ENCODE measurements around the gene SLC13A1. TPM values are rescaled to one million over a fixed set of nuclear protein-coding genes. Genes with fewer than 3 reads are reported as not detected.
"Not testable (repeated sequence)": the region's sequence is repeated elsewhere in the genome, so short reads cannot be mapped to it uniquely, and the experiment has no call there.

The SLC13A1 gene
- total RNA-seq, 3 donors from 2014 or later, result 0.63 to 2.1 (median 1.6) TPM

- DNase-seq, result no peak
- Histone ChIP-seq H3K4me3 (no peak overlapping the region), H3K4me1 (ENCODE audit: low read depth) (no peaks in the 10 kb centered on the region), H3K9me3 (no peaks in the 10 kb centered on the region), H3K36me3 (ENCODE audit: low read depth) (no peaks in the 10 kb centered on the region)
- no peak for ATAC-seq
- no peak for TF ChIP-seq CTCF (IDR thresholded peaks at IDR 0.05)
- intact Hi-C loops (cut with DNase I, micrococcal nuclease), result no loop called here
Observed at GRCh38 chr7:123114288-123114687, 85.5 kb downstream of the SLC13A1 start.

GRCh38 chr7:123112833-123113232 is 86.9 kb downstream of the SLC13A1 start:
- DNase-seq, result no peak
- no peaks in the 10 kb centered on the region for H3K36me3 ChIP-seq (ENCODE audit: low read depth)
- no peaks in the 10 kb centered on the region for H3K9me3 ChIP-seq
- no peak overlapping the region for H3K4me3 ChIP-seq
- ATAC-seq, result no peak
- intact Hi-C loops (cut with DNase I, micrococcal nuclease), result no loop called here
- TF ChIP-seq CTCF (IDR thresholded peaks at IDR 0.05), result no peak
- H3K4me1 ChIP-seq (ENCODE audit: low read depth), result no peaks in the 10 kb centered on the region

- no peak for ATAC-seq
- no peak for DNase-seq
- intact Hi-C loops (cut with DNase I, micrococcal nuclease), result no loop called here
- Histone ChIP-seq H3K4me3 (no peak overlapping the region), H3K9me3 (no peaks in the 10 kb centered on the region), H3K4me1 (ENCODE audit: low read depth) (no peaks in the 10 kb centered on the region), H3K36me3 (ENCODE audit: low read depth) (no peaks in the 10 kb centered on the region)
- TF ChIP-seq CTCF (IDR thresholded peaks at IDR 0.05), result no peak
Observed at GRCh38 chr7:123099712-123100111, 100.1 kb downstream of the SLC13A1 start.

GRCh38 chr7:123096976-123097375 is 102.8 kb downstream of the SLC13A1 start:
- TF ChIP-seq CTCF (IDR thresholded peaks at IDR 0.05), result no peak
- ATAC-seq (no peak), DNase-seq (no peak)
- no peaks in the 10 kb centered on the region for H3K4me1 ChIP-seq (ENCODE audit: low read depth)
- no peaks in the 10 kb centered on the region for H3K36me3 ChIP-seq (ENCODE audit: low read depth)
- intact Hi-C loops (cut with DNase I, micrococcal nuclease), result no loop called here
- H3K4me3 ChIP-seq, result no peak overlapping the region
- no peaks in the 10 kb centered on the region for H3K9me3 ChIP-seq

GRCh38 chr7:123096434-123096833 is 103.3 kb downstream of the SLC13A1 start:
- H3K4me1 ChIP-seq (ENCODE audit: low read depth), result no peaks in the 10 kb centered on the region
- ATAC-seq (no peak), DNase-seq (no peak)
- H3K9me3 ChIP-seq, result no peaks in the 10 kb centered on the region
- H3K4me3 ChIP-seq, result no peak overlapping the region
- no peaks in the 10 kb centered on the region for H3K36me3 ChIP-seq (ENCODE audit: low read depth)
- intact Hi-C loops (cut with DNase I, micrococcal nuclease), result no loop called here
- TF ChIP-seq CTCF (IDR thresholded peaks at IDR 0.05), result no peak

- no peak for TF ChIP-seq CTCF (IDR thresholded peaks at IDR 0.05)
- no peaks in the 10 kb centered on the region for H3K4me1 ChIP-seq (ENCODE audit: low read depth)
- H3K36me3 ChIP-seq (ENCODE audit: low read depth), result no peaks in the 10 kb centered on the region
- no peak for ATAC-seq
- intact Hi-C loops (cut with DNase I, micrococcal nuclease), result no loop called here
- no peak for DNase-seq
- H3K9me3 ChIP-seq, result no peaks in the 10 kb centered on the region
- no peak overlapping the region for H3K4me3 ChIP-seq
Observed at GRCh38 chr7:123090456-123090855, 109.3 kb downstream of the SLC13A1 start.

- intact Hi-C loops (cut with DNase I, micrococcal nuclease); ATAC-seq: not testable (repeated sequence)
Observed at GRCh38 chr7:123086910-123087309, 112.9 kb downstream of the SLC13A1 start.

GRCh38 chr7:123084861-123085260 is 114.9 kb downstream of the SLC13A1 start:
- DNase-seq, result peak in 1 of 3 donors; percentile 22
- H3K4me1 ChIP-seq (ENCODE audit: low read depth); ATAC-seq; intact Hi-C loops (cut with DNase I, micrococcal nuclease); H3K36me3 ChIP-seq (ENCODE audit: low read depth); H3K4me3 ChIP-seq; H3K9me3 ChIP-seq: not testable (repeated sequence)

More at GRCh38 chr7:123086910-123087309, 112.9 kb downstream of the SLC13A1 start:
- not testable (repeated sequence) for DNase-seq; H3K36me3 ChIP-seq (ENCODE audit: low read depth); H3K4me3 ChIP-seq; H3K4me1 ChIP-seq (ENCODE audit: low read depth); H3K9me3 ChIP-seq
